PFSK-1 (cell line): ENCODE results near the gene PRDM12.

Experiments
- POLR2AphosphoS5 ChIP-seq: IDR thresholded peaks from 2 replicates; pipeline ENCODE4 v1.6.1; 2012; ENCODE audit warnings: low read depth, mild to moderate bottlenecking, control low read depth, low read length, moderate library complexity
- SIN3A ChIP-seq: IDR thresholded peaks from 2 replicates; pipeline ENCODE4 v1.6.1; 2012; ENCODE audit warnings: mild to moderate bottlenecking, low read length, moderate library complexity, borderline replicate concordance; ENCODE audit not compliant: insufficient read depth
- TAF1 ChIP-seq: IDR thresholded peaks from 2 replicates; pipeline ENCODE4 v1.6.1; 2012; ENCODE audit warnings: low read length, control low read depth, borderline replicate concordance; ENCODE audit not compliant: insufficient read depth
- TF ChIP-seq, protein P1 (sequence below), 2 experiments: IDR thresholded peaks; 2 replicates each; pipeline versions ENCODE4 v1.6.1 to v1.8.0; 2011 to 2012; ENCODE audit warnings: low read depth in 2 of 2, low read length in 2 of 2, control low read depth in 1 of 2, inconsistent platforms in 1 of 2, mild to moderate bottlenecking in 1 of 2, moderate library complexity in 1 of 2; ENCODE audit not compliant: insufficient read depth in 1 of 2

DNA sequence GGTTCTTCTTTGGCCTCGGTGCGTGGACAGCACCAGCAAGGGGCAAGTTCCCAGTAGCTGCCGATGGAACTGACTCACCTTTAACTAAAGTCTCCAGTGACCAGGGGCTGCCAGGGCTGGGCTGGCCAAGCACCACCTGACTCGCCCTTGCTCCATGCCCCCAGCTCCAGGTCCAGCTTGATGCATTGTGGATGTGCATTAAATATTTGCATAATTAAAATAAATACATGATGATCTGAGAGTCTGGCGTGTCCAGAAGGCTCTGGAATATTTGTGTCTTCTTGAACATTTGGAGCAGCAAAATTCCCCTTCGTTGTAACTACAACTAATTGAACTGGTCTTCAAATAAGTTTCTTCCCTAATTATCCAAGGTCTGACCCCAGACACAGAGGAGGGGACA is 9.5 kb upstream of the PRDM12 start:
- TF ChIP-seq POLR2AphosphoS5, result no peak
- TF ChIP-seq SIN3A, result no peak
- TF ChIP-seq TAF1, result no peak
- TF ChIP-seq, protein P1, sequence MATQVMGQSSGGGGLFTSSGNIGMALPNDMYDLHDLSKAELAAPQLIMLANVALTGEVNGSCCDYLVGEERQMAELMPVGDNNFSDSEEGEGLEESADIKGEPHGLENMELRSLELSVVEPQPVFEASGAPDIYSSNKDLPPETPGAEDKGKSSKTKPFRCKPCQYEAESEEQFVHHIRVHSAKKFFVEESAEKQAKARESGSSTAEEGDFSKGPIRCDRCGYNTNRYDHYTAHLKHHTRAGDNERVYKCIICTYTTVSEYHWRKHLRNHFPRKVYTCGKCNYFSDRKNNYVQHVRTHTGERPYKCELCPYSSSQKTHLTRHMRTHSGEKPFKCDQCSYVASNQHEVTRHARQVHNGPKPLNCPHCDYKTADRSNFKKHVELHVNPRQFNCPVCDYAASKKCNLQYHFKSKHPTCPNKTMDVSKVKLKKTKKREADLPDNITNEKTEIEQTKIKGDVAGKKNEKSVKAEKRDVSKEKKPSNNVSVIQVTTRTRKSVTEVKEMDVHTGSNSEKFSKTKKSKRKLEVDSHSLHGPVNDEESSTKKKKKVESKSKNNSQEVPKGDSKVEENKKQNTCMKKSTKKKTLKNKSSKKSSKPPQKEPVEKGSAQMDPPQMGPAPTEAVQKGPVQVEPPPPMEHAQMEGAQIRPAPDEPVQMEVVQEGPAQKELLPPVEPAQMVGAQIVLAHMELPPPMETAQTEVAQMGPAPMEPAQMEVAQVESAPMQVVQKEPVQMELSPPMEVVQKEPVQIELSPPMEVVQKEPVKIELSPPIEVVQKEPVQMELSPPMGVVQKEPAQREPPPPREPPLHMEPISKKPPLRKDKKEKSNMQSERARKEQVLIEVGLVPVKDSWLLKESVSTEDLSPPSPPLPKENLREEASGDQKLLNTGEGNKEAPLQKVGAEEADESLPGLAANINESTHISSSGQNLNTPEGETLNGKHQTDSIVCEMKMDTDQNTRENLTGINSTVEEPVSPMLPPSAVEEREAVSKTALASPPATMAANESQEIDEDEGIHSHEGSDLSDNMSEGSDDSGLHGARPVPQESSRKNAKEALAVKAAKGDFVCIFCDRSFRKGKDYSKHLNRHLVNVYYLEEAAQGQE (IDR thresholded peaks at IDR 0.05; ENCODE audit: insufficient read depth in 1 of 2, low read depth in 2 of 2, low read length in 2 of 2), result no peak
